GM18505 (cell line): Measurements from ENCODE around the gene TTBK1.

Experiments
- ATAC-seq: cut with Tn5 transposase; IDR thresholded peaks from one replicate; pipeline ENCODE4 v1.9.1; 2021; ENCODE audit not compliant: unreplicated experiment
- POLR2A ChIP-seq: IDR thresholded peaks from 4 replicates; pipeline ENCODE4 v1.6.1; 2011; ENCODE audit warnings: borderline replicate concordance; ENCODE audit not compliant: insufficient read depth, insufficient read length; ENCODE audit errors: extremely low read depth

Gene TTBK1

GRCh38 chr6:43231053-43231452 lies 12.2 kb upstream of the TTBK1 start:
- no peak for ATAC-seq
- TF ChIP-seq POLR2A, result no peak

DNA sequence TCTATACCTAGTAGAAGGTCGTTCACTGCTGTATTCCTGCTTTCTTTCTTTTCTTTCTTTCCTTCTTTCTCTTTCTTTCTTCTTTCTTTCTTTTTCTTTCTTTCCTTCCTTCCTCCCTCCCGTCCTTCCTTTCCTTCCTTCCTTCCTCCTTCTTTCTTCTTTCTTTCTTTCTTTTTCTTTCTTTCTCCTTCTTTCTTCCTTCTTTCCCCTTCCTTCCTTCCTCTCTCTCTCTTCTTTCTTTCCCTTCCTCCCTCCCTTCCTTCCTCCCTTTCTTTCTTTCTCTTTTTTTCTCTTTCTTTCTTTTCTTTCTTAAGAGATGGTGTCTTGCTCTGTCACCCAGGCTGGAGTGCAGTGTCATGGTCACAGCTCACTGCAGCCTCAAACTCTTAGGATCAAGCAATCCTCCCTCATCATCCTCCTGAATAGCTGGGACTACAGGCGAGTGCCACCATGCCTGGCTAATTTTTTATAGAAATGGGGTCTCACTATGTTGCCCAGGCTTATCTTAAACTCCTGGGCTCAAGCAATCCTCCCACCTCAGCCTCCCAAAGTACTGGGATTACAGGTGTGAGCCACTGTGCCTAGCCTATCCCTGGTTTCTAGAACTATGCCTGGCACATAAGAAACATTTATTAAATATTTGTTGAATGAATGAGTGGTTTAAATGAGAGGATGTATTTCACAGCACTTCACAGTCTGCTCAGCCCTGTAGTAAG lies 11.4 kb upstream of the TTBK1 start:
- ATAC-seq, result no peak
- TF ChIP-seq POLR2A, result no peak

- TF ChIP-seq POLR2A, result no peak
- no peak for ATAC-seq
Observed at GRCh38 chr6:43235841-43236240, 7.4 kb upstream of the TTBK1 start.

GRCh38 chr6:43239054-43239453 lies 4.2 kb upstream of the TTBK1 start:
- no peak for ATAC-seq
- TF ChIP-seq POLR2A, result no peak

DNA sequence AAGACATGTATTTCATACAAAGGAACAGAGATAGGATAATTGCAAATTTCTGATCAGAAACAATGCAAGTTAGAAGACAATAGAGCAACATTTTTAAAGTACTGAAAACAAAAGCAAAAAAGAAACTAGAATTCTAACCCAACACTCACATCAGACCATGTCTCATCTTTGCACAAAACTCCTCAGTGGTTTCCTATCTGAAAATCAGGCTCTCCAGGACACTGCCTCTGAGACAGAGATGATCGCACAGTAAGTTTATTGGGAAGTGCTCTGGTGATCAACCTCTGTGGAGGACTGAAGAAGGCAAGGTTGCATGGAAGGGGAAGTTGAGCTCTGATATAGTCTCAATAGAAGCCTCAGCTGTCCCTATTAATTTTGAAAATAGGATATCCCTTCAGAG lies 2.3 kb upstream of the TTBK1 start:
- TF ChIP-seq POLR2A, result no peak
- ATAC-seq, result no peak

DNA sequence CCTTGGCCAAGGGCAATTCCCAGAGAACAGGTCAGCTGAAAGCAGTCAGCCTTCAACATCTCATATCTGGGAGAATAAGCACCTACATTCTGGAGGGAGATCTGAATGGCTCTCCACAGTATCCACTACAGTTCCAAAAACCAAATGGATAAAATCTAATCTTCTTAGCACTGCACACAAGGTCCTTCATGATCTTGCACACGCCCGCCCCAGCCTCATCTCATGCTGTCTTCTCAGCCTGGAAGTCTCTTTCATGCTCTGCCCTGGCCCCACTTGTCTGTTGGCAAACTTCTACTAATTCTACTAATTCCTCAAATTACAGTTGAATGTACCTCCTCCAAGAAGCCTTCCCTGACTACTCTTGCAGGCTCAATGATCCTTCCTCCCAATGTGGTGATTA lies 1.8 kb upstream of the TTBK1 start:
- no peak for TF ChIP-seq POLR2A

GRCh38 chr6:43243664-43244321 lies 512 bp downstream of the TTBK1 start:
- no peak for ATAC-seq
- TF ChIP-seq POLR2A, result no peak

More for the DNA sequence above, 1.8 kb upstream of the TTBK1 start:
- no peak for ATAC-seq

- peak; percentile 11 for ATAC-seq
- no peak for TF ChIP-seq POLR2A
Observed at GRCh38 chr6:43246301-43247113, 3.2 kb downstream of the TTBK1 start.

DNA sequence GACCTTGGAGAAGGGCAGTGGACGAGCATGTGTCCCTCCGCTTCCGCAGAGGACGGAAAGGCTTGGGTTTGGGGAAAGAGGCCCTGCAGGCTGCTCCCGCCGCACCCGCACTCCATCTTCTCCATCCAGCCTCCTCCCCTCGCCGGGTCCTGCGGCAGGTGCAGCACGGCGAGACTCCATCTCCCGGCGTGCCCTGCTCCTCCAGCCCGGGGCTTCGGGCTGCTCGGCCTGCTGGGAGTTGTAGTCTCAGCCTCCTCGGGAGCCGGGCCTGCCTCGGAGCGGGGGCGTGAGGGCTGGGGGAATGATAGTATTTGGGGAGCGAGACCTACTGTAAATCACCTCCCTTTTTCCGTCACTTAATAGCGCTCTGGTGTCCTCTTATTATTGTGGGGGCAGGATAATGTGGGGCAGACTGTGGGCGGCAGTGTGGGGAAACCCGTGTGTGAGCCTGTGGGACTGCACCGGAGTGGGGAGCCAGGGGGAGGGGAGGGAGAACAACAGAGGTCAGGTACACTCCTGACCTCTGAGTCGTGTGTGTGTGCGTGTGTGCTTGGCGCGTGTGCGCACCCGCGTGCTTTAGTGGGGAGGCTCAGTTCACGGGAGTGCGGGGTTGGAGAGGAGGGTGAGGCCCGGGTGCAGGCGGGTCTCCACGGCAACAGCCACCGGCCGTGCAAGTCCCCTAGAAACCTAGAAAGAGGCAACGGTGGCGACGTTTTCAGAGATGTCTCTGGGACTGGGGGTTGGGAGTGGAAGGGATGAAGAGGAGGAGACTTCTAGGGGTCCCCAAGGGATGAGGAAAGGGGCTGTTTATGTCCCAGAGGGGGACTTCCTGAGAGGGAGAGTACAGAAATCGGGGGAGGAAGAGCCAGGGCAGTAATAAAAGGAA lies 4.1 kb downstream of the TTBK1 start:
- peak; percentile 77 for ATAC-seq

GRCh38 chr6:43248101-43248500 lies 4.8 kb downstream of the TTBK1 start:
- ATAC-seq, result no peak

More for the DNA sequence above, 4.1 kb downstream of the TTBK1 start:
- no peak for TF ChIP-seq POLR2A

GRCh38 chr6:43248791-43249190 lies 5.5 kb downstream of the TTBK1 start:
- no peak for ATAC-seq
- TF ChIP-seq POLR2A, result no peak

More at GRCh38 chr6:43248101-43248500, 4.8 kb downstream of the TTBK1 start:
- TF ChIP-seq POLR2A, result no peak

GRCh38 chr6:43250992-43251373 lies 7.7 kb downstream of the TTBK1 start:
- no peak for TF ChIP-seq POLR2A
- no peak for ATAC-seq

DNA sequence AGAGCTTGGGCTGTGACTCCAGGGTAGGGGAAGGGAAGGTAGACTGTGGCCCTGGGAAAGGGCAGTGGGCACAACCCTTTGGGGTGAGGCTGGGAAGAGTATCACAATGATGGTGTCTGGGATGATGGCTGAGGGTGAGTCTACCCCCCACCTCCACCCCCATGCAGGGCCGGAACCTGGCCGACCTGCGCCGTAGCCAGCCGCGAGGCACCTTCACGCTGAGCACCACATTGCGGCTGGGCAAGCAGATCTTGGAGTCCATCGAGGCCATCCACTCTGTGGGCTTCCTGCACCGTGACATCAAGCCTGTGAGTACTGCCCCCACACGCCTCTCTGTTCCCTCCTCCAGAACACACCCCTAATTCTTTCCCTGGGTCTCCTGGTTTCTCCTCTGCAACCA lies 10.1 kb downstream of the TTBK1 start:
- no peak for TF ChIP-seq POLR2A
- no peak for ATAC-seq
